Measurements from ENCODE around the gene CFAP77. TPM values are rescaled to one million over a fixed set of nuclear protein-coding genes. Genes with fewer than 3 reads are reported as not detected.

CFAP77 gene
- total RNA-seq, 6 donors from 2014 or later, result 0.78 to 16.7 (median 2.7) TPM; not detected in 1

DNA sequence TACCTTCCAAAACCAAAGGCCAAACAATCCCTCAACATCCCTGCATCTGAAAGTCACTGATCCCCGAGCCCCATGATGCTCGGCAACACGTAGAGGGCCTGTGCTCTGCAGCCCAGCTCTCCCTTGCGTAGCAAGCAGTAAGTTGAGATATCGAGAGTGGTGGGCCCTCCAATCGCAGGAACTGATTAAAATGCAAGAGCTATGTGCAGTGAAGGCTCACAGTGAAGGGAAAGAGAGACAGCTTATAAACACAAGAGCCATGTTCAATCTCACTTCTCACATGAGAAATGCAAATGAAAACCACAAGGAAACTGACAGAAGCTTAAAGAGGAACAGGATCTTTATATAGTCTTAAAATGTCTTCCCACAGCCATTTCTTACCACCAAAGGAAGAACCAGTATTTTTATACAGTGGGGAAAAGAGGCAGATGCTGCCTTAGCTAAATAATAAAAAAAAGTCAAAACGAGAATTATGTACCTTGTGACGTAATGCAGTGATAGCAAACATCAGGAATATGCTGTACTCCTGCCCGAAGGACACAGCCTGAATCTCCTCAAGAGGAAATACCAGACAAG, 28.0 kb upstream of the CFAP77 start:
- DNase-seq (no peak), ATAC-seq (ENCODE audit: low FRiP score in 2 of 2) (no peak)
- no peaks in the 10 kb centered on the region for H3K9me3 ChIP-seq
- H3K36me3 ChIP-seq, result peaks cover 15 to 68% (median 34%) of the 10 kb centered on the region in 4 donors
- H3K27ac ChIP-seq, result peak overlapping the region in 3 of 4 donors; percentile 10 to 70 (median 38)
- WGBS, 2 donors, result 71 to 86% methylated on average over 9 of the region's 9 CpGs
- TF ChIP-seq POLR2A (IDR thresholded peaks at IDR 0.05) (no peak), EP300 (IDR thresholded peaks at IDR 0.05) (no peak), POLR2AphosphoS5 (IDR thresholded peaks at IDR 0.05) (no peak), CTCF (IDR thresholded peaks at IDR 0.05) (no peak)
- peaks cover 7 to 15% (median 9%) of the 10 kb centered on the region in 4 donors for H3K4me1 ChIP-seq
- no peak overlapping the region for H3K4me3 ChIP-seq
- no peaks in the 10 kb centered on the region for H3K27me3 ChIP-seq

GRCh38 chr9:132383462-132383883, 26.5 kb upstream of the CFAP77 start:
- DNase-seq, result no peak
- Histone ChIP-seq H3K36me3 (peaks cover 19 to 71% (median 37%) of the 10 kb centered on the region in 4 donors), H3K9me3 (no peaks in the 10 kb centered on the region), H3K4me1 (peaks cover 7 to 15% (median 9%) of the 10 kb centered on the region in 4 donors), H3K27me3 (no peaks in the 10 kb centered on the region), H3K27ac (peak overlapping the region in 3 of 4 donors; percentile 20 to 70 (median 38)), H3K4me3 (no peak overlapping the region)
- ATAC-seq (ENCODE audit: low FRiP score in 2 of 2), result no peak
- no peak for TF ChIP-seq POLR2A (IDR thresholded peaks at IDR 0.05)
- TF ChIP-seq POLR2AphosphoS5 (IDR thresholded peaks at IDR 0.05), result peak in 1 of 2 donors; percentile 47
- 56 to 62% methylated on average over 10 of the region's 10 CpGs for WGBS, 2 donors

GRCh38 chr9:132384376-132384775, 25.6 kb upstream of the CFAP77 start:
- no peaks in the 10 kb centered on the region for H3K27me3 ChIP-seq
- 75 to 76% methylated on average over 8 of the region's 8 CpGs for WGBS, 2 donors
- peaks cover 7 to 15% (median 9%) of the 10 kb centered on the region in 4 donors for H3K4me1 ChIP-seq
- TF ChIP-seq POLR2AphosphoS5 (IDR thresholded peaks at IDR 0.05) (no peak), EP300 (IDR thresholded peaks at IDR 0.05) (no peak), POLR2A (IDR thresholded peaks at IDR 0.05) (no peak), CTCF (IDR thresholded peaks at IDR 0.05) (no peak)
- peak overlapping the region in 2 of 4 donors; percentile 38 to 70 for H3K27ac ChIP-seq
- no peaks in the 10 kb centered on the region for H3K9me3 ChIP-seq
- peaks cover 25 to 71% (median 40%) of the 10 kb centered on the region in 4 donors for H3K36me3 ChIP-seq
- ATAC-seq (ENCODE audit: low FRiP score in 2 of 2) (no peak), DNase-seq (no peak)
- H3K4me3 ChIP-seq, result no peak overlapping the region

DNA sequence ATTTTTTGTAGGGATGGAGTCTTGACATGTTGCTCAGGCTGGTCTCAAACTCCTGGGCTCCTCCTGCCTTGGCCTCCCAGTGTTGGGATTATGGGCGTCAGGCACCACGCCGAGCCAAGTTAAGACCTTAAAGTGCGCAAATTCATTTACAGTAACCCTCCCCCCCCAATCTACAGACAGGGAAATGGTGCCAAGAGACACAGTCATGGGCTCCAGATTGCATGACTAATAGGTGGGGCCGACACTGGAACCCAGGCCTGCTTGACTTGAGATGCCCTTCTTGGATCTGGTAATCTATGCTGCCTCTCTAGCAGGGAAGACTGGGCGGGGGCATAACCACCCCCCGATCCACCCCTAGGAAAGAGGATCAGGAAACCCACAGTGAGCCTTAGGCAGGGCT, 22.9 kb upstream of the CFAP77 start:
- TF ChIP-seq POLR2A (IDR thresholded peaks at IDR 0.05) (no peak), EP300 (IDR thresholded peaks at IDR 0.05) (no peak), POLR2AphosphoS5 (IDR thresholded peaks at IDR 0.05) (no peak), CTCF (IDR thresholded peaks at IDR 0.05) (no peak)
- no peak overlapping the region for H3K4me3 ChIP-seq
- peaks cover 45 to 87% (median 68%) of the 10 kb centered on the region in 4 donors for H3K36me3 ChIP-seq
- no peak overlapping the region for H3K27ac ChIP-seq
- H3K4me1 ChIP-seq, result peaks cover 7 to 15% (median 9%) of the 10 kb centered on the region in 4 donors
- DNase-seq (no peak), ATAC-seq (ENCODE audit: low FRiP score in 2 of 2) (no peak)
- no peaks in the 10 kb centered on the region for H3K9me3 ChIP-seq
- H3K27me3 ChIP-seq, result no peaks in the 10 kb centered on the region
- WGBS, 2 donors, result 91 to 96% methylated on average over 7 of the region's 7 CpGs

- WGBS, 2 donors, result 76% methylated on average over 7 of the region's 7 CpGs
- no peak for TF ChIP-seq POLR2AphosphoS5 (IDR thresholded peaks at IDR 0.05)
- TF ChIP-seq CTCF (IDR thresholded peaks at IDR 0.05), result no peak
- TF ChIP-seq EP300 (IDR thresholded peaks at IDR 0.05), result no peak
- TF ChIP-seq POLR2A (IDR thresholded peaks at IDR 0.05), result no peak
- H3K4me3 ChIP-seq, result no peak overlapping the region
- H3K9me3 ChIP-seq, result no peaks in the 10 kb centered on the region
- ATAC-seq (ENCODE audit: low FRiP score in 2 of 2) (no peak), DNase-seq (no peak)
- no peak overlapping the region for H3K27ac ChIP-seq
- no peaks in the 10 kb centered on the region for H3K27me3 ChIP-seq
- no peaks in the 10 kb centered on the region for H3K4me1 ChIP-seq
- H3K36me3 ChIP-seq, result peaks cover 47 to 97% (median 84%) of the 10 kb centered on the region in 4 donors
Observed at GRCh38 chr9:132390966-132391365, 19.0 kb upstream of the CFAP77 start.
